ENCODE measurements around the gene CREG2.
A peak's percentile ranks its signal among the peaks of the same experiment; 100 is the strongest.
"Not testable (repeated sequence)": the region's sequence is repeated elsewhere in the genome, so short reads cannot be mapped to it uniquely, and the experiment has no call there.

CREG2 gene

GRCh38 chr2:101341421-101341820 lies 45.9 kb downstream of the CREG2 start:
- peak; percentile 67 for DNase-seq

GRCh38 chr2:101340141-101340551 lies 47.2 kb downstream of the CREG2 start:
- DNase-seq = no peak

GRCh38 chr2:101339266-101339880 lies 47.9 kb downstream of the CREG2 start:
- DNase-seq = no peak

GRCh38 chr2:101337877-101338276 lies 49.4 kb downstream of the CREG2 start:
- DNase-seq = no peak

- DNase-seq = no peak
Observed at GRCh38 chr2:101332885-101333766, 54.2 kb downstream of the CREG2 start.

GRCh38 chr2:101331202-101331601 lies 56.1 kb downstream of the CREG2 start:
- DNase-seq = no peak

- peak; percentile 71 for DNase-seq
Observed at GRCh38 chr2:101330253-101330933, 56.9 kb downstream of the CREG2 start.

GRCh38 chr2:101329026-101329425 lies 58.3 kb downstream of the CREG2 start:
- peak; percentile 48 for DNase-seq

GRCh38 chr2:101328474-101329007 lies 58.8 kb downstream of the CREG2 start:
- peak; percentile 59 for DNase-seq

GRCh38 chr2:101327863-101328394 lies 59.4 kb downstream of the CREG2 start:
- DNase-seq = no peak

GRCh38 chr2:101325425-101325824 lies 61.9 kb downstream of the CREG2 start:
- no peak for DNase-seq

- not testable (repeated sequence) for DNase-seq
Observed at GRCh38 chr2:101316568-101316967, 70.7 kb downstream of the CREG2 start.

GRCh38 chr2:101311696-101312017 lies 75.6 kb downstream of the CREG2 start:
- peak; percentile 30 for DNase-seq

- peak; percentile 29 for DNase-seq
Observed at GRCh38 chr2:101310834-101311695, 76.2 kb downstream of the CREG2 start.

- no peak for DNase-seq
Observed at GRCh38 chr2:101310090-101310833, 77.0 kb downstream of the CREG2 start.

GRCh38 chr2:101308432-101309210 lies 78.7 kb downstream of the CREG2 start, which contains the start of gene RNF149:
RNF149 (minus strand) TSS chr2:101308701; CDS start chr2:101308588, 113 bp downstream.
- peak; percentile 95 for DNase-seq

GRCh38 chr2:101307950-101308431 lies 79.3 kb downstream of the CREG2 start:
- DNase-seq = peak; percentile 45

GRCh38 chr2:101307503-101307902 lies 79.8 kb downstream of the CREG2 start:
- DNase-seq = peak; percentile 29

GRCh38 chr2:101306410-101306809 lies 80.9 kb downstream of the CREG2 start:
- no peak for DNase-seq

GRCh38 chr2:101305492-101306078 lies 81.7 kb downstream of the CREG2 start:
- DNase-seq = no peak
